HFF-Myc (cell line): ENCODE results near the gene DZIP1.
"Not testable (repeated sequence)": the region's sequence is repeated elsewhere in the genome, so short reads cannot be mapped to it uniquely, and the experiment has no call there.

Experiments
- DNase-seq: peaks from one replicate; pipeline ENCODE4 v3.0.0-alpha.2; 2011; ENCODE audit warnings: low read depth; ENCODE audit errors: extremely low read depth
- H3K4me3 ChIP-seq: replicated peaks from 2 replicates; pipeline ENCODE4 v1.5.1; 2011; ENCODE audit warnings: low read depth, mild to moderate bottlenecking, control low read depth, low read length
- CTCF ChIP-seq: IDR thresholded peaks from 2 replicates; pipeline ENCODE4 v1.5.1; 2012; ENCODE audit warnings: mild to moderate bottlenecking, low read depth, low read length, control low read depth; ENCODE audit errors: missing control alignments

Gene DZIP1

GRCh38 chr13:95644601-95645052, at the start of gene DZIP1:
TSS of gene DZIP1 (minus strand) at chr13:95644706. CDS start at chr13:95642029, 2,677 bp downstream.
- DNase-seq = peak; percentile 72
- H3K4me3 ChIP-seq = peak within 1 kb of the TSS; percentile 81
- TF ChIP-seq CTCF = no peak

GRCh38 chr13:95690986-95691385, 46.5 kb upstream of the DZIP1 start:
- H3K4me3 ChIP-seq, DNase-seq: not testable (repeated sequence)

GRCh38 chr13:95689582-95689926, 45.0 kb upstream of the DZIP1 start:
- TF ChIP-seq CTCF = no peak
- no peak for DNase-seq
- no peak overlapping the region for H3K4me3 ChIP-seq

GRCh38 chr13:95684960-95685359, 40.5 kb upstream of the DZIP1 start:
- not testable (repeated sequence) for H3K4me3 ChIP-seq, DNase-seq

DNA sequence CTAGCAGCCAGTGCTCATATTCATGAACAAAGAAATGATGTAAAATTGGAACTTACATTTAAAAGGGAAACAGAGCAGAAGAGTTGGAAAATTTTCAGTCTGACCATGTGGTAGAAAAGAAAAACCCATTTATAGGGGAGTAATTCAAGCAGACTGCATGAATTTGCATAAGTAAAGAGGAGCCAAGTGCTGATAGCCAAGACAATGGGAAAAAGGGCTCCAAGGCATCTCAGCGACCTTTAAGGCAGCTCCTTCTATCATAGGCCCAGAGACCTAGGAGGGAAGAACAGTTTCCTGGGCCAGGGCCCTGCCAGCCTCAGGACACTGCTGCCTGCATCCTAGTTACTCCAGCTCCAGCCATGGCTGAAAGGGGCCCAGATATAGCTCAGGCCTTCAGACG, 39.9 kb upstream of the DZIP1 start:
- no peak for DNase-seq
- H3K4me3 ChIP-seq = no peak overlapping the region
- no peak for TF ChIP-seq CTCF

DNA sequence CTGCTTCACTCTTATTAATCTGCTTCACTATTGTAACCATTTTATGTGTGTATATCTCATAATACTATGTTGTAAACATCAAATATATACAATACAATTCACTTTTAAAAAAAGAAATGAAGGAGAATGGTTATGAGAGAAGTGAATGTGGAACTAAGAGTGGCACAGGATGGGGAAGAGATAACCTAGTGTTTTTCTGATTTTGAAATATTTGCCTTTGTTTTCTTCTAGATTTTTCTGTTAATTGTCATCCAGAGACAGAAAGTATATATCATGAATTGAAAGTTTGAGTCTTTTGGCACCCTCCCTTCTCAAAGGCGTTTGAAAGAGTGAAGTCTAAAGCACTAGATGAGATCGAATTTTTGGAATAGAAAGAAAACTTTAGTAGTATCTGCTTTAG, 35.2 kb upstream of the DZIP1 start:
- no peak overlapping the region for H3K4me3 ChIP-seq
- no peak for DNase-seq
- no peak for TF ChIP-seq CTCF

- DNase-seq = no peak
- TF ChIP-seq CTCF = no peak
- H3K4me3 ChIP-seq = peak overlapping the region; percentile 85
These were observed 34.5 kb upstream of the DZIP1 start for GRCh38 chr13:95678967-95679366.

DNA sequence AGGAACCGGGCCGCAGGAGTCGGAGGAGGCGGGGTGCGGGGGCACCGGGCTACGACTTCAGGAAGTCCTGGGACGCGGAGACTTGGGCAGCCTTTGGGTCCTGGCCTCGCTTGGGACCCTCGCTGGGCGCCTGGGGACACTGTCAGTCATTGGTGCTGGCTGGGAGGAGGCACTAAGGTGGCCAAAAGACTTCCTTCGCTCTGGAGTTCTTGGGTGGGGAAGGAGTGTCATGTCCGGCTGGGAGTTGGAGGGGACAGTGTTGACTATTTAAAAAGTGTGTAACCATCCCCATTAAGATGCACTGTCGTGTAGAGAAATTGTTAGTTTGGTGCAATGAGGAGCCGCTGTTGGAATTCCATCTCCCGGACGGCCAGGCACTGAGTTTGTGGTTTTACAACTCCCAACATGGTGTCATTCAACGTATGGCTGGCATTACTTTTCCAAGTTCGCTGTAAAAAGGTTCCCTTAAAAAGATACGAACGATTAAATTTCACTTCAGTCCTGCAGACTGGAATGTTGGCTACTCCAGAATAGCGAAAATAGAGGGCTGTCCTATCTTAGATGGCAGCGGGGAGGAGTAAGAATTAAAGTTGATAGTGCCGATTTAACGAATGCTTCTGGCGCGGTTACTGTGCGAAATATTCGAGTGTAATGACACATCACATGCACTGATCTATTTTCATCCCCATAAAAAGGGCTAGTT, 33.2 kb upstream of the DZIP1 start:
- no peak for TF ChIP-seq CTCF
- H3K4me3 ChIP-seq = peak overlapping the region; percentile 85
- DNase-seq = no peak
